ENCODE results near the gene PGAM2. TPM values are rescaled to one million over a fixed set of nuclear protein-coding genes. Genes with fewer than 3 reads are reported as not detected.

PGAM2 gene
- total RNA-seq (2013), result 0.23 TPM
- polyA plus RNA-seq (under 1 TPM in 1 of 3 donors, not detected in 2; 0.13 TPM), polyA minus RNA-seq (0.48 and 2.1 TPM in 2 replicates), total RNA-seq (0 to 0.99 (median 0.08) reads per million in 11 experiments)

DNA sequence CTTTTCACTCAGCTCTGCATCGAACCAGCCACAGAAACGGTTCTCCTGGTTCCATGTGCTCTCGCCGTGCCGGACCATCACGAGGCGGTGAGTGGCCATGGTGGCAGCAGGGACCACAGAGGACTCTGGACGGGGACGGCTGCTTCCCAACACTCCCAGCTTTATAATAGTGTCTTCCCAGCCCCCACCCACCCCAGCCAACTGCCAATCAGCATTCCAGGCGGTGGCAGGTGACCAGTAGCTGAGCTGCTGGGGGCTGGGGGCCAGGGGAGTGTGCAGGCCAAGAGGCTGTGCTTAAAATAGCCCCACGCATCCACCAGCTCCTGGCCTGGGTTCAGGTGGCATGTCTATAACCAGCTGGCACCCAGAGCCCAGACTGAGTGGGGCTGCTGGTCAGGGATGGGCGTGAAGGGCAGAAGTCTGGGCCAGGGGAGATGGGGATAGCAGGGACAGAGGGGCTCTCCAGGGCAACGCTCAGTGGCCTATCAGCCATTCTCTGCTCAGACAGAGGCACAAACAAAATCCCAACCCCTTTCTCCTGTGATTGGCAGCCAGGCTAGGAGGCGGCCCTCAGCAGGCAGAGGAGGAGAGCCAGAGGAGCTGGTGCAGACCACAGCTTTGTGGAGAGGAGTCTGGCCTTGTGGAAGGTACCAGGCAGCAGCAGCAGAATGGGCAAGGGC, at the start of gene PGAM2:
PGAM2 (minus strand) TSS at position 137 of the 680 bp plus-strand sequence; CDS start at position 99, 38 bp downstream.
- TF ChIP-seq, protein P1, sequence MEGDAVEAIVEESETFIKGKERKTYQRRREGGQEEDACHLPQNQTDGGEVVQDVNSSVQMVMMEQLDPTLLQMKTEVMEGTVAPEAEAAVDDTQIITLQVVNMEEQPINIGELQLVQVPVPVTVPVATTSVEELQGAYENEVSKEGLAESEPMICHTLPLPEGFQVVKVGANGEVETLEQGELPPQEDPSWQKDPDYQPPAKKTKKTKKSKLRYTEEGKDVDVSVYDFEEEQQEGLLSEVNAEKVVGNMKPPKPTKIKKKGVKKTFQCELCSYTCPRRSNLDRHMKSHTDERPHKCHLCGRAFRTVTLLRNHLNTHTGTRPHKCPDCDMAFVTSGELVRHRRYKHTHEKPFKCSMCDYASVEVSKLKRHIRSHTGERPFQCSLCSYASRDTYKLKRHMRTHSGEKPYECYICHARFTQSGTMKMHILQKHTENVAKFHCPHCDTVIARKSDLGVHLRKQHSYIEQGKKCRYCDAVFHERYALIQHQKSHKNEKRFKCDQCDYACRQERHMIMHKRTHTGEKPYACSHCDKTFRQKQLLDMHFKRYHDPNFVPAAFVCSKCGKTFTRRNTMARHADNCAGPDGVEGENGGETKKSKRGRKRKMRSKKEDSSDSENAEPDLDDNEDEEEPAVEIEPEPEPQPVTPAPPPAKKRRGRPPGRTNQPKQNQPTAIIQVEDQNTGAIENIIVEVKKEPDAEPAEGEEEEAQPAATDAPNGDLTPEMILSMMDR (IDR thresholded peaks at IDR 0.05), result no peak
- H3K36me3 Mint-ChIP-seq, result peaks cover 15 to 17% of the 10 kb centered on the region in 2 donors
- Histone ChIP-seq H3K9me3 (replicated peaks in 1 of 2; ENCODE audit: control insufficient read depth in 1 of 2, insufficient read depth in 1 of 2, low read length in 2 of 2) (no peaks in the 10 kb centered on the region), H3K4me1 (ENCODE audit: control insufficient read depth in 1 of 2, insufficient read depth in 2 of 2, low read length in 2 of 2) (no peaks in the 10 kb centered on the region), H3K79me2 (ENCODE audit: insufficient read depth, low read length) (no peaks in the 10 kb centered on the region), H2AFZ (ENCODE audit: insufficient read depth, low read depth, low read length, poor library complexity, severe bottlenecking) (no peak within 1 kb of the TSS), H4K20me1 (ENCODE audit: insufficient read depth, low read length) (peaks cover 72% of the 10 kb centered on the region), H3K4me2 (replicated peaks; ENCODE audit: extremely low read depth, low read length, poor library complexity, severe bottlenecking) (no peak within 1 kb of the TSS), H3K27me3 (ENCODE audit: control insufficient read depth in 2 of 2, insufficient read depth in 2 of 2, low read length in 2 of 2) (no peaks in the 10 kb centered on the region), H3K27ac (ENCODE audit: low read depth in 1 of 2, low read length in 2 of 2) (no peak within 1 kb of the TSS), H3K36me3 (replicated peaks in 1 of 2; ENCODE audit: control insufficient read depth in 1 of 2, insufficient read depth in 2 of 2, low read length in 2 of 2) (peaks cover 20% of the 10 kb centered on the region in 2 donors), H3K4me3 (replicated peaks in 1 of 3; ENCODE audit: low read depth in 2 of 3, low read length in 3 of 3) (no peak within 1 kb of the TSS), H3K9ac (ENCODE audit: insufficient read depth, low read length, poor library complexity, severe bottlenecking) (no peak within 1 kb of the TSS)
- intact Hi-C loops (cut with micrococcal nuclease), result no loop called here
- peaks cover 0 to 24% (median 4%) of the 10 kb centered on the region in 3 donors for H3K27me3 Mint-ChIP-seq (ENCODE audit: low read depth in 3 of 3)
- 42% methylated on average over 8 of the region's 14 CpGs for WGBS (ENCODE audit: insufficient coverage)
- H3K4me3 Mint-ChIP-seq, result no peak within 1 kb of the TSS
- peak within 1 kb of the TSS in 6 of 7 donors; percentile 24 to 82 (median 54) for H3K27ac Mint-ChIP-seq
- no peak for DNase-seq
- peaks cover 12% of the 10 kb centered on the region for H3K4me1 Mint-ChIP-seq
- peaks cover 0 to 3% (median 0%) of the 10 kb centered on the region in 7 donors for H3K9me3 Mint-ChIP-seq

DNA sequence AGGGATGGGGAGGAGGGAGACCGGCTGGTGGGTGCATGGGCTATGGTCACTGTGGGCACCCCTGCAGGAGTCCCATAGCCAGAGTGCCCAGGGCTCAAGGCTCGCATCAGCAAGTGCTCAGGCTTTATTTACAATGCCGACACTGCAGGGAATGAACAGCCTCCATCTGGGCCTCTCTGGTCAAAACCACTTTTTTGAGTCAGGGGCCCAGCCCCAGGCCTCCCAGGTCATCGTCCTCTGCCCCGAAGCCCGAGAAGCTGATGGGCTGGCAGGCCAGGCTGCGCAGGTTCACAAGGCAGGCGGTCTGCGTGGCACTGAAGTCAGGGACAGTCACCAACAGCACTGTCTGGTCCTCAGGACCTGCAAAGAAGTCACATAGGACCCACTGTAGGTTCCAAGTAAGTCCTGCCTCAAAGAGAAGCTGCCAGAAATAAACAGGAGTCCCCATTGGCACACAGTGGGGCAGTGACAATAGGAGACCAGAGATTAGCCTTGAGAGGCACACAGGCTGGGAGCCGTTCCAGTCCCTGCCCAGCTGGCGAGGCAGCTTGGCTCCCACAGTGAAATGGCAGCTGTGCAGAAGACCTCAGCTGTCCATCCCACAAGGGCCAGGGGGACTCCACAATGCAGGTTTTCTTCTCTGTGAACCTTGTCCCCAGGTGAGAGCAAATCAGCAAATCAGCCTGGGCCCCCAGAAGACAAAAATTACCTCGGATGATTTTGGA, 49.4 kb upstream of the PGAM2 start:
- Histone ChIP-seq H2AFZ (ENCODE audit: insufficient read depth, low read depth, low read length, poor library complexity, severe bottlenecking) (no peak overlapping the region), H3K9ac (ENCODE audit: insufficient read depth, low read length, poor library complexity, severe bottlenecking) (no peak overlapping the region), H3K27me3 (ENCODE audit: control insufficient read depth in 2 of 2, insufficient read depth in 2 of 2, low read length in 2 of 2) (no peaks in the 10 kb centered on the region), H3K27ac (ENCODE audit: low read depth in 1 of 2, low read length in 2 of 2) (no peak overlapping the region), H3K4me1 (ENCODE audit: control insufficient read depth in 1 of 2, insufficient read depth in 2 of 2, low read length in 2 of 2) (no peaks in the 10 kb centered on the region), H3K79me2 (ENCODE audit: insufficient read depth, low read length) (no peaks in the 10 kb centered on the region), H3K4me3 (replicated peaks in 1 of 3; ENCODE audit: low read depth in 2 of 3, low read length in 3 of 3) (no peak overlapping the region), H4K20me1 (ENCODE audit: insufficient read depth, low read length) (no peaks in the 10 kb centered on the region), H3K9me3 (replicated peaks in 1 of 2; ENCODE audit: control insufficient read depth in 1 of 2, insufficient read depth in 1 of 2, low read length in 2 of 2) (no peaks in the 10 kb centered on the region), H3K4me2 (replicated peaks; ENCODE audit: extremely low read depth, low read length, poor library complexity, severe bottlenecking) (no peak overlapping the region), H3K36me3 (replicated peaks in 1 of 2; ENCODE audit: control insufficient read depth in 1 of 2, insufficient read depth in 2 of 2, low read length in 2 of 2) (peaks cover 16 to 19% of the 10 kb centered on the region in 2 donors)
- peaks cover 23 to 47% of the 10 kb centered on the region in 2 donors for H3K36me3 Mint-ChIP-seq
- intact Hi-C loops (cut with micrococcal nuclease), result no loop called here
- WGBS (ENCODE audit: insufficient coverage), result over 99% methylated on average over 10 of the region's 12 CpGs
- H3K27ac Mint-ChIP-seq, result peak overlapping the region in 2 of 7 donors; percentile 28 to 60
- peaks cover under 1% of the 10 kb centered on the region for H3K4me1 Mint-ChIP-seq
- no peaks in the 10 kb centered on the region for H3K27me3 Mint-ChIP-seq (ENCODE audit: low read depth in 3 of 3)
- peaks cover 0 to 8% (median 3%) of the 10 kb centered on the region in 7 donors for H3K9me3 Mint-ChIP-seq
- no peak overlapping the region for H3K4me3 Mint-ChIP-seq
- DNase-seq, result no peak
- TF ChIP-seq, protein P1 (IDR thresholded peaks at IDR 0.05), result no peak
